HCT116 (cell line): ENCODE results near the gene SSMEM1.

Experiments
- ATF3 ChIP-seq: IDR thresholded peaks from 2 replicates; pipeline ENCODE4 v1.6.1; 2012
- CEBPB ChIP-seq: IDR thresholded peaks from 2 replicates; pipeline ENCODE4 v1.6.1; 2012; ENCODE audit warnings: low read depth
- EGR1 ChIP-seq: IDR thresholded peaks from 2 replicates; pipeline ENCODE4 v1.6.1; 2012; ENCODE audit warnings: low read depth
- EZH2 ChIP-seq: fragments of 200-600 bp; sonication (generic); IDR thresholded peaks from 2 replicates; pipeline ENCODE4 v1.6.1; 2017; ENCODE audit warnings: antibody characterized with exemption, mixed run types
- EZH2phosphoT487 ChIP-seq: fragments of 200-600 bp; IDR thresholded peaks from 2 replicates; pipeline ENCODE4 v1.6.1; 2018; ENCODE audit warnings: antibody characterized with exemption, borderline replicate concordance
- FOSL1 ChIP-seq: IDR thresholded peaks from 2 replicates; pipeline ENCODE4 v1.6.1; 2012; ENCODE audit warnings: low read depth
- JUND ChIP-seq: IDR thresholded peaks from 2 replicates; pipeline ENCODE4 v1.6.1; 2012
- POLR2A ChIP-seq: IDR thresholded peaks from 2 replicates; pipeline ENCODE4 v1.7.0; 2011; ENCODE audit warnings: borderline replicate concordance; ENCODE audit not compliant: insufficient read depth, insufficient read length; ENCODE audit errors: extremely low read depth
- POLR2AphosphoS5 ChIP-seq: IDR thresholded peaks from 2 replicates; pipeline ENCODE4 v1.6.1; 2011; ENCODE audit warnings: mild to moderate bottlenecking, low read depth, low read length, moderate library complexity
- REST ChIP-seq: IDR thresholded peaks from 2 replicates; pipeline ENCODE4 v1.6.1; 2012; ENCODE audit warnings: low read depth
- YY1 ChIP-seq: IDR thresholded peaks from 2 replicates; pipeline ENCODE4 v1.6.1; 2011; ENCODE audit warnings: low read length, low read depth, moderate library complexity, mild to moderate bottlenecking; ENCODE audit not compliant: insufficient replicate concordance; ENCODE audit errors: extremely low read depth
- TF ChIP-seq, protein P1 (sequence below), 3 experiments: fragments of 200-600 bp in 1 of 3; sonication (generic) in 1 of 3; IDR thresholded peaks in 2 of 3; conservative IDR thresholded peaks in 1 of 3; 2 replicates each; pipeline ENCODE4 v1.5.1; 2012 to 2017; ENCODE audit warnings: low read depth in 2 of 3, low read length in 2 of 3, antibody characterized with exemption in 1 of 3, borderline replicate concordance in 1 of 3, control low read depth in 1 of 3, mild to moderate bottlenecking in 1 of 3, mixed read lengths in 1 of 3, mixed run types in 1 of 3, moderate library complexity in 1 of 3; ENCODE audit not compliant: insufficient read depth in 1 of 3
- TF ChIP-seq, protein P2 (sequence below): IDR thresholded peaks from 2 replicates; pipeline ENCODE4 v1.6.1; 2011; ENCODE audit warnings: mild to moderate bottlenecking, low read length, moderate library complexity; ENCODE audit not compliant: insufficient replicate concordance; ENCODE audit errors: extremely low read depth
- TF ChIP-seq, protein P3 (sequence below): IDR thresholded peaks from 2 replicates; pipeline ENCODE4 v1.6.1; 2012

GRCh38 chr7:130232209-130232608 lies 24.5 kb downstream of the SSMEM1 start:
- TF ChIP-seq, protein P1, sequence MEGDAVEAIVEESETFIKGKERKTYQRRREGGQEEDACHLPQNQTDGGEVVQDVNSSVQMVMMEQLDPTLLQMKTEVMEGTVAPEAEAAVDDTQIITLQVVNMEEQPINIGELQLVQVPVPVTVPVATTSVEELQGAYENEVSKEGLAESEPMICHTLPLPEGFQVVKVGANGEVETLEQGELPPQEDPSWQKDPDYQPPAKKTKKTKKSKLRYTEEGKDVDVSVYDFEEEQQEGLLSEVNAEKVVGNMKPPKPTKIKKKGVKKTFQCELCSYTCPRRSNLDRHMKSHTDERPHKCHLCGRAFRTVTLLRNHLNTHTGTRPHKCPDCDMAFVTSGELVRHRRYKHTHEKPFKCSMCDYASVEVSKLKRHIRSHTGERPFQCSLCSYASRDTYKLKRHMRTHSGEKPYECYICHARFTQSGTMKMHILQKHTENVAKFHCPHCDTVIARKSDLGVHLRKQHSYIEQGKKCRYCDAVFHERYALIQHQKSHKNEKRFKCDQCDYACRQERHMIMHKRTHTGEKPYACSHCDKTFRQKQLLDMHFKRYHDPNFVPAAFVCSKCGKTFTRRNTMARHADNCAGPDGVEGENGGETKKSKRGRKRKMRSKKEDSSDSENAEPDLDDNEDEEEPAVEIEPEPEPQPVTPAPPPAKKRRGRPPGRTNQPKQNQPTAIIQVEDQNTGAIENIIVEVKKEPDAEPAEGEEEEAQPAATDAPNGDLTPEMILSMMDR (IDR thresholded peaks at IDR 0.05 in 2 of 3, conservative IDR thresholded peaks at IDR 0.05 in 1 of 3; ENCODE audit: borderline replicate concordance in 1 of 3, insufficient read depth in 1 of 3, low read depth in 2 of 3, low read length in 2 of 3), result no peak
- TF ChIP-seq JUND (no peak), POLR2A (no peak), EZH2 (no peak), ATF3 (no peak), REST (no peak), EGR1 (no peak), POLR2AphosphoS5 (no peak), YY1 (no peak), FOSL1 (no peak), EZH2phosphoT487 (no peak), CEBPB (no peak)
- TF ChIP-seq, protein P2, sequence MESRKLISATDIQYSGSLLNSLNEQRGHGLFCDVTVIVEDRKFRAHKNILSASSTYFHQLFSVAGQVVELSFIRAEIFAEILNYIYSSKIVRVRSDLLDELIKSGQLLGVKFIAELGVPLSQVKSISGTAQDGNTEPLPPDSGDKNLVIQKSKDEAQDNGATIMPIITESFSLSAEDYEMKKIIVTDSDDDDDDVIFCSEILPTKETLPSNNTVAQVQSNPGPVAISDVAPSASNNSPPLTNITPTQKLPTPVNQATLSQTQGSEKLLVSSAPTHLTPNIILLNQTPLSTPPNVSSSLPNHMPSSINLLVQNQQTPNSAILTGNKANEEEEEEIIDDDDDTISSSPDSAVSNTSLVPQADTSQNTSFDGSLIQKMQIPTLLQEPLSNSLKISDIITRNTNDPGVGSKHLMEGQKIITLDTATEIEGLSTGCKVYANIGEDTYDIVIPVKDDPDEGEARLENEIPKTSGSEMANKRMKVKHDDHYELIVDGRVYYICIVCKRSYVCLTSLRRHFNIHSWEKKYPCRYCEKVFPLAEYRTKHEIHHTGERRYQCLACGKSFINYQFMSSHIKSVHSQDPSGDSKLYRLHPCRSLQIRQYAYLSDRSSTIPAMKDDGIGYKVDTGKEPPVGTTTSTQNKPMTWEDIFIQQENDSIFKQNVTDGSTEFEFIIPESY, result no peak
- TF ChIP-seq, protein P3, sequence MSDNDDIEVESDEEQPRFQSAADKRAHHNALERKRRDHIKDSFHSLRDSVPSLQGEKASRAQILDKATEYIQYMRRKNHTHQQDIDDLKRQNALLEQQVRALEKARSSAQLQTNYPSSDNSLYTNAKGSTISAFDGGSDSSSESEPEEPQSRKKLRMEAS, result no peak
